ENCODE results near the gene CUX1. TPM values are rescaled to one million over a fixed set of nuclear protein-coding genes. Genes with fewer than 3 reads are reported as not detected.

The CUX1 gene
- total and polyA plus RNA-seq, 2 of the 13 experiments (the other 11 are each of a cell fraction or from before 2014, with no cell fraction given) = 13.7 to 14.9 TPM

GRCh38 chr7:102029616-102030015 lies 212.2 kb downstream of the CUX1 start:
- Histone ChIP-seq H3K9me3 (ENCODE audit: low read length) (no peaks in the 10 kb centered on the region), H2AFZ (ENCODE audit: low read length) (no peak overlapping the region), H3K4me2 (ENCODE audit: low read depth, low read length) (no peak overlapping the region), H3K79me2 (ENCODE audit: insufficient read depth, low read length) (peaks cover 5% of the 10 kb centered on the region), H3K27ac (ENCODE audit: extremely low read length, insufficient read depth, low read length) (no peak overlapping the region), H3K27me3 (ENCODE audit: control insufficient read depth in 1 of 2, insufficient read depth in 2 of 2, low read length in 2 of 2) (no peaks in the 10 kb centered on the region), H3K9ac (ENCODE audit: insufficient read depth, low read depth, low read length) (no peak overlapping the region), H4K20me1 (ENCODE audit: insufficient read depth, low read length) (no peaks in the 10 kb centered on the region), H3K4me1 (ENCODE audit: insufficient read depth, low read length) (peaks cover 13% of the 10 kb centered on the region), H3K36me3 (replicated peaks in 1 of 2; ENCODE audit: control insufficient read depth in 1 of 2, insufficient read depth in 2 of 2, low read length in 2 of 2) (peaks cover 7 to 25% of the 10 kb centered on the region in 2 experiments; a peak in 4 of 5 replicates), H3K4me3 (replicated peaks in 1 of 3; ENCODE audit: insufficient read depth in 1 of 3, low read depth in 2 of 3, low read length in 3 of 3) (no peak overlapping the region)
- intact Hi-C loops (cut with micrococcal nuclease; ENCODE audit: unreplicated experiment) (no loop called here), in situ Hi-C loops (cut with HindIII; ENCODE audit: extremely low pct_ligation_motif_present, low pct_unique_long_range_greater_than_20kb) (no loop called here)
- 86% methylated on average over 6 of the region's 6 CpGs for WGBS (ENCODE audit: low lambda C conversion rate)
- DNase-seq (ENCODE audit: low spot score) (no peak), FAIRE-seq (no peak), ATAC-seq (no peak)
- ChIA-PET CTCF (ENCODE audit: low intra/inter-chr PET ratio, low total read pairs) (no interaction called here), POLR2A (no interaction called here)
- no TSS peak for BruUV-seq (replicated peaks)
- no peak for TF ChIP-seq ZSCAN22 (CRISPR knock-in tag; IDR thresholded peaks at IDR 0.05)
- no peak for TF ChIP-seq PRPF4 (IDR thresholded peaks at IDR 0.05; ENCODE audit: low read depth, low read length, poor library complexity, severe bottlenecking)
- no peak for TF ChIP-seq ZFP82 (CRISPR knock-in tag; IDR thresholded peaks at IDR 0.05; ENCODE audit: borderline replicate concordance)
- no peak for TF ChIP-seq ZNF18 (CRISPR knock-in tag; IDR thresholded peaks at IDR 0.05; ENCODE audit: insufficient replicate concordance)
- TF ChIP-seq ZSCAN30 (CRISPR knock-in tag; IDR thresholded peaks at IDR 0.05) = no peak
- TF ChIP-seq FOXK2 (IDR thresholded peaks at IDR 0.05) = no peak
- TF ChIP-seq, protein P1, sequence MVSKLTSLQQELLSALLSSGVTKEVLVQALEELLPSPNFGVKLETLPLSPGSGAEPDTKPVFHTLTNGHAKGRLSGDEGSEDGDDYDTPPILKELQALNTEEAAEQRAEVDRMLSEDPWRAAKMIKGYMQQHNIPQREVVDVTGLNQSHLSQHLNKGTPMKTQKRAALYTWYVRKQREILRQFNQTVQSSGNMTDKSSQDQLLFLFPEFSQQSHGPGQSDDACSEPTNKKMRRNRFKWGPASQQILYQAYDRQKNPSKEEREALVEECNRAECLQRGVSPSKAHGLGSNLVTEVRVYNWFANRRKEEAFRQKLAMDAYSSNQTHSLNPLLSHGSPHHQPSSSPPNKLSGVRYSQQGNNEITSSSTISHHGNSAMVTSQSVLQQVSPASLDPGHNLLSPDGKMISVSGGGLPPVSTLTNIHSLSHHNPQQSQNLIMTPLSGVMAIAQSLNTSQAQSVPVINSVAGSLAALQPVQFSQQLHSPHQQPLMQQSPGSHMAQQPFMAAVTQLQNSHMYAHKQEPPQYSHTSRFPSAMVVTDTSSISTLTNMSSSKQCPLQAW (CRISPR knock-in tag; IDR thresholded peaks at IDR 0.05) = no peak
- TF ChIP-seq MTERF4 (CRISPR knock-in tag; IDR thresholded peaks at IDR 0.05) = no peak
- TF ChIP-seq ZNF691 (CRISPR knock-in tag; IDR thresholded peaks at IDR 0.05; ENCODE audit: borderline replicate concordance, low read depth) = no peak
